ENCODE data around the gene FCSK.

- TF ChIP-seq TAF1 (IDR thresholded peaks at IDR 0.05; ENCODE audit: low read depth): no peak
- TF ChIP-seq MXI1 (conservative IDR thresholded peaks at IDR 0.05; ENCODE audit: poor library complexity, severe bottlenecking): no peak
- TF ChIP-seq, protein P1, sequence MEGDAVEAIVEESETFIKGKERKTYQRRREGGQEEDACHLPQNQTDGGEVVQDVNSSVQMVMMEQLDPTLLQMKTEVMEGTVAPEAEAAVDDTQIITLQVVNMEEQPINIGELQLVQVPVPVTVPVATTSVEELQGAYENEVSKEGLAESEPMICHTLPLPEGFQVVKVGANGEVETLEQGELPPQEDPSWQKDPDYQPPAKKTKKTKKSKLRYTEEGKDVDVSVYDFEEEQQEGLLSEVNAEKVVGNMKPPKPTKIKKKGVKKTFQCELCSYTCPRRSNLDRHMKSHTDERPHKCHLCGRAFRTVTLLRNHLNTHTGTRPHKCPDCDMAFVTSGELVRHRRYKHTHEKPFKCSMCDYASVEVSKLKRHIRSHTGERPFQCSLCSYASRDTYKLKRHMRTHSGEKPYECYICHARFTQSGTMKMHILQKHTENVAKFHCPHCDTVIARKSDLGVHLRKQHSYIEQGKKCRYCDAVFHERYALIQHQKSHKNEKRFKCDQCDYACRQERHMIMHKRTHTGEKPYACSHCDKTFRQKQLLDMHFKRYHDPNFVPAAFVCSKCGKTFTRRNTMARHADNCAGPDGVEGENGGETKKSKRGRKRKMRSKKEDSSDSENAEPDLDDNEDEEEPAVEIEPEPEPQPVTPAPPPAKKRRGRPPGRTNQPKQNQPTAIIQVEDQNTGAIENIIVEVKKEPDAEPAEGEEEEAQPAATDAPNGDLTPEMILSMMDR (IDR thresholded peaks at IDR 0.05; ENCODE audit: poor library complexity, severe bottlenecking): no peak
- no peak for TF ChIP-seq POLR2AphosphoS5 (IDR thresholded peaks at IDR 0.05)
- TF ChIP-seq, protein P2, sequence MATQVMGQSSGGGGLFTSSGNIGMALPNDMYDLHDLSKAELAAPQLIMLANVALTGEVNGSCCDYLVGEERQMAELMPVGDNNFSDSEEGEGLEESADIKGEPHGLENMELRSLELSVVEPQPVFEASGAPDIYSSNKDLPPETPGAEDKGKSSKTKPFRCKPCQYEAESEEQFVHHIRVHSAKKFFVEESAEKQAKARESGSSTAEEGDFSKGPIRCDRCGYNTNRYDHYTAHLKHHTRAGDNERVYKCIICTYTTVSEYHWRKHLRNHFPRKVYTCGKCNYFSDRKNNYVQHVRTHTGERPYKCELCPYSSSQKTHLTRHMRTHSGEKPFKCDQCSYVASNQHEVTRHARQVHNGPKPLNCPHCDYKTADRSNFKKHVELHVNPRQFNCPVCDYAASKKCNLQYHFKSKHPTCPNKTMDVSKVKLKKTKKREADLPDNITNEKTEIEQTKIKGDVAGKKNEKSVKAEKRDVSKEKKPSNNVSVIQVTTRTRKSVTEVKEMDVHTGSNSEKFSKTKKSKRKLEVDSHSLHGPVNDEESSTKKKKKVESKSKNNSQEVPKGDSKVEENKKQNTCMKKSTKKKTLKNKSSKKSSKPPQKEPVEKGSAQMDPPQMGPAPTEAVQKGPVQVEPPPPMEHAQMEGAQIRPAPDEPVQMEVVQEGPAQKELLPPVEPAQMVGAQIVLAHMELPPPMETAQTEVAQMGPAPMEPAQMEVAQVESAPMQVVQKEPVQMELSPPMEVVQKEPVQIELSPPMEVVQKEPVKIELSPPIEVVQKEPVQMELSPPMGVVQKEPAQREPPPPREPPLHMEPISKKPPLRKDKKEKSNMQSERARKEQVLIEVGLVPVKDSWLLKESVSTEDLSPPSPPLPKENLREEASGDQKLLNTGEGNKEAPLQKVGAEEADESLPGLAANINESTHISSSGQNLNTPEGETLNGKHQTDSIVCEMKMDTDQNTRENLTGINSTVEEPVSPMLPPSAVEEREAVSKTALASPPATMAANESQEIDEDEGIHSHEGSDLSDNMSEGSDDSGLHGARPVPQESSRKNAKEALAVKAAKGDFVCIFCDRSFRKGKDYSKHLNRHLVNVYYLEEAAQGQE (IDR thresholded peaks at IDR 0.05; ENCODE audit: borderline replicate concordance): no peak
- TF ChIP-seq RAD21 (conservative IDR thresholded peaks at IDR 0.05): no peak
- TF ChIP-seq EP300 (conservative IDR thresholded peaks at IDR 0.05; ENCODE audit: poor library complexity, severe bottlenecking): no peak
- TF ChIP-seq EZH2 (IDR thresholded peaks at IDR 0.05; ENCODE audit: borderline replicate concordance, insufficient read depth, low read length, poor library complexity, severe bottlenecking): no peak
Measured at GRCh38 chr16:70511833-70512232, 57.4 kb downstream of the FCSK start.
